Caki2 (cell line): ENCODE measurements around the gene ACTR3C. TPM values are rescaled to one million over a fixed set of nuclear protein-coding genes. Genes with fewer than 3 reads are reported as not detected.
"Not testable (repeated sequence)": the region's sequence is repeated elsewhere in the genome, so short reads cannot be mapped to it uniquely, and the experiment has no call there.

Experiments used
- DNase-seq: peaks from one replicate; pipeline ENCODE4 v3.0.0-alpha.2; 2015; ENCODE audit warnings: low read depth
- in situ Hi-C: cut with HindIII; loops from 2 replicates; pipeline ENCODE4 v1.10.0; 2016; ENCODE audit warnings: low sequenced_read_pairs, low pct_unique_long_range_greater_than_20kb, mixed read lengths
- total RNA-seq: library from RNA; depleted of rRNA; stranded (reverse); fragments of >200 nt; shearing (Covaris generic); gene quantifications from 2 replicates; pipeline ENCODE4 v1.2.3, GENCODE V29; 2014; ENCODE audit warnings: low replicate concordance

ACTR3C gene
- total RNA-seq, 1 experiment from 2014 or later = 23.0 TPM

GRCh38 chr7:150268798-150269197 is 54.5 kb downstream of the ACTR3C start:
- DNase-seq, in situ Hi-C loops: not testable (repeated sequence)

- DNase-seq, in situ Hi-C loops: not testable (repeated sequence)
These were observed 55.1 kb downstream of the ACTR3C start for GRCh38 chr7:150268287-150268686.

GRCh38 chr7:150266953-150267665 is 56.2 kb downstream of the ACTR3C start:
- in situ Hi-C loops, DNase-seq: not testable (repeated sequence)

- DNase-seq = not testable (repeated sequence)
These were observed 60.7 kb downstream of the ACTR3C start for GRCh38 chr7:150262656-150263055.

GRCh38 chr7:150247745-150248144 is 75.6 kb downstream of the ACTR3C start:
- in situ Hi-C loops, DNase-seq: not testable (repeated sequence)

More at GRCh38 chr7:150262656-150263055, 60.7 kb downstream of the ACTR3C start:
- in situ Hi-C loops = not testable (repeated sequence)

- DNase-seq, in situ Hi-C loops: not testable (repeated sequence)
These were observed 78.1 kb downstream of the ACTR3C start for GRCh38 chr7:150245208-150245607.

- DNase-seq, in situ Hi-C loops: not testable (repeated sequence)
These were observed 80.4 kb downstream of the ACTR3C start for GRCh38 chr7:150242935-150243334.

- in situ Hi-C loops = not testable (repeated sequence)
These were observed 97.9 kb downstream of the ACTR3C start for GRCh38 chr7:150225444-150225843.

GRCh38 chr7:150222083-150222972 is 101.0 kb downstream of the ACTR3C start:
- DNase-seq, in situ Hi-C loops: not testable (repeated sequence)

More at GRCh38 chr7:150225444-150225843, 97.9 kb downstream of the ACTR3C start:
- DNase-seq = not testable (repeated sequence)

- in situ Hi-C loops, DNase-seq: not testable (repeated sequence)
These were observed 102.6 kb downstream of the ACTR3C start for GRCh38 chr7:150220673-150221181.

- in situ Hi-C loops, DNase-seq: not testable (repeated sequence)
These were observed 103.2 kb downstream of the ACTR3C start for GRCh38 chr7:150219941-150220658.

GRCh38 chr7:150206848-150207247 is 116.5 kb downstream of the ACTR3C start:
- DNase-seq, in situ Hi-C loops: not testable (repeated sequence)

- in situ Hi-C loops = not testable (repeated sequence)
These were observed 117.5 kb downstream of the ACTR3C start for GRCh38 chr7:150205866-150206265.

GRCh38 chr7:150204577-150204976 is 118.8 kb downstream of the ACTR3C start:
- DNase-seq, in situ Hi-C loops: not testable (repeated sequence)

More at GRCh38 chr7:150205866-150206265, 117.5 kb downstream of the ACTR3C start:
- not testable (repeated sequence) for DNase-seq

- DNase-seq, in situ Hi-C loops: not testable (repeated sequence)
These were observed 120.5 kb downstream of the ACTR3C start for GRCh38 chr7:150202894-150203293.
